Ishikawa (cell line): ENCODE results near the gene NTMT1.

Source experiments
- CEBPB ChIP-seq: IDR thresholded peaks from 2 replicates; pipeline ENCODE4 v1.6.1; 2012
- EGR1 ChIP-seq: IDR thresholded peaks from 2 replicates; pipeline ENCODE4 v1.6.1; 2012
- FOXM1 ChIP-seq: IDR thresholded peaks from 2 replicates; pipeline ENCODE4 v1.6.1; 2012; ENCODE audit warnings: low read depth, borderline replicate concordance
- RAD21 ChIP-seq: IDR thresholded peaks from 2 replicates; pipeline ENCODE4 v1.6.1; 2012; ENCODE audit warnings: low read depth
- TAF1 ChIP-seq: IDR thresholded peaks from 2 replicates; pipeline ENCODE4 v1.6.1; 2012; ENCODE audit warnings: low read depth, mild to moderate bottlenecking
- TCF12 ChIP-seq: IDR thresholded peaks from 2 replicates; pipeline ENCODE4 v1.6.1; 2012; ENCODE audit warnings: low read depth
- USF1 ChIP-seq: IDR thresholded peaks from 2 replicates; pipeline ENCODE4 v1.6.1; 2012
- YY1 ChIP-seq: IDR thresholded peaks from 2 replicates; pipeline ENCODE4 v1.6.1; 2012; ENCODE audit warnings: low read depth
- TF ChIP-seq, protein P1 (sequence below): IDR thresholded peaks from 2 replicates; pipeline ENCODE4 v1.6.1; 2012
- TF ChIP-seq, protein P2 (sequence below): IDR thresholded peaks from 2 replicates; pipeline ENCODE4 v1.6.1; 2012; ENCODE audit warnings: low read depth, mild to moderate bottlenecking

NTMT1 gene

DNA sequence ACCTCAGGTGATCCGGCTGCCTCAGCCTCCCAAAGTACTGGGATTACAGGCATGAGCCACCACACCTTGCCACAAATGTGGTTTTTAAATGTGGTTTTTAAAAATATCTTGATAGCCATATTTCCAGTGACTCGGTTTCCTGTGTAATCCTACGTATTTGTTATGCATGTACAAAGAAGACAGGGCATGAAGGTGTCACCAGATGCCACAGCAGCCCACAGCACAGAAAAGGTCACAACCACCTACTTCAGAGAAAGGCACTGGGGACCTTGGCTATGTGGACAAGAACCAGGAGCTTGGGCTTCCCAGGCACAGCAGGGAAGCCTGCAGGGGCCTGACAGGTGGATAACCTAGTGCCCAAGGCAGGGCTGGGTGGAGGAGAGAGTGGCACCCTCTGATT lies 43.1 kb upstream of the NTMT1 start:
- TF ChIP-seq, protein P1, sequence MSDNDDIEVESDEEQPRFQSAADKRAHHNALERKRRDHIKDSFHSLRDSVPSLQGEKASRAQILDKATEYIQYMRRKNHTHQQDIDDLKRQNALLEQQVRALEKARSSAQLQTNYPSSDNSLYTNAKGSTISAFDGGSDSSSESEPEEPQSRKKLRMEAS: no peak

DNA sequence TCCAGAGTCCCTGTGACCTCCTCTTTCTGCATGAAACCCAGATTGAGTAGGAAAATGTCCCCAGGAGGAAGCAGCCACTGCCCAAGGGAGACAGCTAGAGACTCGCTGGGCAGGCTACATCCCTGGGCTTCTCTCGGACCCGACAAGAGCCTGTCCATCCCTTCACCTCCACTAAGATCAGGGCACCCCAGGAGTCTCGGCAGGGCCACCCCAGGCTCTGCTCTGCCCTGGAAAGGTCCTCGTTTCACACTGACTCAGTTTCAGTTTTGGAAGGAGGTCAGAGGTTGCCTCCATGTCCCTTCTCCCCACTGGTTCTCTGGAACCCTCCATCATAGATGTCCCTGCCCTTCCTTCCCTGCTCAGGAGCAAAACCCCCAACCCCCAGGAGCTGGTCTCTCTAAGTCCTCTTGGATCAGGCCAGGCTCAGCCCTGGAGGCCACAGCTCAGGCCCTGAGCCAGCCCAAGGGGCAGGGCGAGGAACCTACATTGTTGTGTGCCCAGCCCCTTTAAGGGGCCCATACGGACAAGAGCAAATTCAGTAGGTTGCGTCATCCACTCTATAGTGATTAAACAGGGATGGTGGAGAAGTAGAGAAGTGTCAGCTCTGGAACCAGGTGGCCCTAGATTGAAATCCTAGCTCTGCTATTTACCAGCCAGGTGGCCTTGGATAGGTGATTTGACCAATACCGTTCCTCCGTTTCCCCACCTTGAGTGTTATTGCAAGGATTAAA lies 42.5 kb upstream of the NTMT1 start:
- TF ChIP-seq, protein P2, sequence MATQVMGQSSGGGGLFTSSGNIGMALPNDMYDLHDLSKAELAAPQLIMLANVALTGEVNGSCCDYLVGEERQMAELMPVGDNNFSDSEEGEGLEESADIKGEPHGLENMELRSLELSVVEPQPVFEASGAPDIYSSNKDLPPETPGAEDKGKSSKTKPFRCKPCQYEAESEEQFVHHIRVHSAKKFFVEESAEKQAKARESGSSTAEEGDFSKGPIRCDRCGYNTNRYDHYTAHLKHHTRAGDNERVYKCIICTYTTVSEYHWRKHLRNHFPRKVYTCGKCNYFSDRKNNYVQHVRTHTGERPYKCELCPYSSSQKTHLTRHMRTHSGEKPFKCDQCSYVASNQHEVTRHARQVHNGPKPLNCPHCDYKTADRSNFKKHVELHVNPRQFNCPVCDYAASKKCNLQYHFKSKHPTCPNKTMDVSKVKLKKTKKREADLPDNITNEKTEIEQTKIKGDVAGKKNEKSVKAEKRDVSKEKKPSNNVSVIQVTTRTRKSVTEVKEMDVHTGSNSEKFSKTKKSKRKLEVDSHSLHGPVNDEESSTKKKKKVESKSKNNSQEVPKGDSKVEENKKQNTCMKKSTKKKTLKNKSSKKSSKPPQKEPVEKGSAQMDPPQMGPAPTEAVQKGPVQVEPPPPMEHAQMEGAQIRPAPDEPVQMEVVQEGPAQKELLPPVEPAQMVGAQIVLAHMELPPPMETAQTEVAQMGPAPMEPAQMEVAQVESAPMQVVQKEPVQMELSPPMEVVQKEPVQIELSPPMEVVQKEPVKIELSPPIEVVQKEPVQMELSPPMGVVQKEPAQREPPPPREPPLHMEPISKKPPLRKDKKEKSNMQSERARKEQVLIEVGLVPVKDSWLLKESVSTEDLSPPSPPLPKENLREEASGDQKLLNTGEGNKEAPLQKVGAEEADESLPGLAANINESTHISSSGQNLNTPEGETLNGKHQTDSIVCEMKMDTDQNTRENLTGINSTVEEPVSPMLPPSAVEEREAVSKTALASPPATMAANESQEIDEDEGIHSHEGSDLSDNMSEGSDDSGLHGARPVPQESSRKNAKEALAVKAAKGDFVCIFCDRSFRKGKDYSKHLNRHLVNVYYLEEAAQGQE: no peak
- TF ChIP-seq CEBPB: peak; percentile 76

DNA sequence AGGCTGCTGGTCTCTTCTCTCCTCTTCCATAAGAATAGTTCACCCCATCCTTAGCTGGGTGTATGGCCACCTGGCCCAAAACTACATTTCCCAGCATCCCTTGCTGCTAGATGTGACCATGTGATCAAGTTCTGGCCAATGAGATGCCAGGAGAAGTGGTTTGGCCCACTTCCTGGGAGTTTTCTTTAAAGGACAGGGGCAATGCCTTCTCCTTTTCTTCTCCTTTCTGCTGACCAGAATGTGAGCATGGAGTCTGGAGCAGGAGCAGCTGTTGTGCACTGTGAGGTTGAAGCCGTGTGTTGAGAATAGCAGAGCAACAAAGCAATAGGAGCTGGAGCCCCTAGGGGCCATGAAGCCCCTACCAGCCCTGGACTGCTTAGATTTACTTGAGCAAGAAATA lies 41.8 kb upstream of the NTMT1 start:
- TF ChIP-seq, protein P1: 0 out of 2 replicates have a peak, but pooled peaks have one; percentile 16
- TF ChIP-seq USF1 (peak; percentile 98), EGR1 (no peak), YY1 (peak; percentile 78; the same call in 1 of the 2 replicates)

GRCh38 chr9:129585352-129585751 lies 40.6 kb upstream of the NTMT1 start:
- TF ChIP-seq FOXM1 (no peak), RAD21 (no peak), TAF1 (no peak)
- TF ChIP-seq, protein P1: no peak

DNA sequence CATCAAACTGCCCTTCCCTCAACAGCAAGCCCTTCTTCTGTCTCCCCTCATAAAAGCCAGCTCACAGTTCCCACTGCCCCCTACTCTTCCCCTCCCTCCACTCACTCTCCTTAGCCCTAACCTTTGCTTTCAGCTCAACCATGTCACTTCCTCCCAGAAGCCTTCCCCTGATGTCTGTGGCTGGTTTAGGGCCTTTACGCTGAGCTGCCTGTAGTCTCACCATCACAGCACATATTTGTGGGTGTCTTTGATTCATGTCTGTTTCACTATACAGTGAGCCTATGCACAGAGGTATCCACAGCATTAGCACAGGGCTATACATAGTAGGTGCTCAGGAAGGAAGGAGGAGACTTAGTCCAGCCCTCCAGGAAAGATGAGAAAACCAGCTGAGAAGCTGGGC lies 39.7 kb upstream of the NTMT1 start:
- TF ChIP-seq USF1 (no peak), TCF12 (no peak), RAD21 (no peak)

- TF ChIP-seq FOXM1 (no peak), CEBPB (no peak), TCF12 (no peak), TAF1 (no peak)
- TF ChIP-seq, protein P1: no peak
Measured at GRCh38 chr9:129586685-129587084, 39.3 kb upstream of the NTMT1 start.

GRCh38 chr9:129587487-129588262 lies 38.3 kb upstream of the NTMT1 start:
- TF ChIP-seq CEBPB (no peak), YY1 (0 out of 2 replicates have a peak, but pooled peaks have one; percentile 28), USF1 (no peak)
- TF ChIP-seq, protein P2: no peak
